GM12878 (cell line): ENCODE measurements around the gene MZT2B. TPM values are rescaled to one million over a fixed set of nuclear protein-coding genes. Genes with fewer than 3 reads are reported as not detected.
"Not testable (repeated sequence)": the region's sequence is repeated elsewhere in the genome, so short reads cannot be mapped to it uniquely, and the experiment has no call there.

Experiments
- ATAC-seq: fragments of 200-7000 bp; cut with Tn5 transposase; 3 replicates; pipeline ENCODE4 v1.9.1; 2020; ENCODE audit warnings: mild to moderate bottlenecking, moderate library complexity
- BruUV-seq: library from RNA; stranded (reverse); fragments of 400-500 nt; replicated peaks from 2 replicates; lab custom pipeline; 2021; lab: Mats Ljungman, UMichigan
- CTCF ChIA-PET: fragments of 300-600 bp; sonication (Branson Sonifier 250); formaldehyde crosslinking; extraction: SDS; loops from one replicate; lab custom pipeline; 2021; ENCODE audit warnings: inconsistent platforms; lab: Yijun Ruan, JAX
- POLR2A ChIA-PET: fragments of 350-600 bp; formaldehyde crosslinking; extraction: SDS; loops from one replicate; lab custom pipeline; 2021; ENCODE audit warnings: inconsistent platforms; lab: Charles Lee
- RAD21 ChIA-PET: fragments of 300-600 bp; sonication (Branson Sonifier 250); formaldehyde crosslinking; loops from one replicate; lab custom pipeline; 2023; ENCODE audit warnings: antibody characterized with exemption; ENCODE audit not compliant: unreplicated experiment; lab: Charles Lee
- SMC1A ChIA-PET: fragments of 300-600 bp; sonication (Branson Sonifier 250); formaldehyde crosslinking; loops from one replicate; lab custom pipeline; 2023; ENCODE audit not compliant: unreplicated experiment, uncharacterized antibody; lab: Charles Lee
- DNase-seq: peaks from one replicate; pipeline ENCODE4 v3.0.0-alpha.2; 2011; ENCODE audit warnings: low read depth, low spot score
- FAIRE-seq: peaks from 3 replicates; lab custom pipeline; 2011; peaks lifted over from hg19 to GRCh38; lab: Jason Lieb, UNC
- H2AFZ ChIP-seq: 2 replicates; pipeline ENCODE4 v1.6.0; 2011; ENCODE audit warnings: low read depth, low read length, control low read depth; ENCODE audit not compliant: control insufficient read depth
- H3K27ac ChIP-seq: 2 replicates; pipeline ENCODE4 v1.5.1; 2011; ENCODE audit warnings: control low read depth; ENCODE audit not compliant: control insufficient read depth, insufficient read depth
- H3K27me3 ChIP-seq, 2 experiments: replicated peaks in 1 of 2; 2 replicates each; pipeline versions ENCODE4 v1.6.0 to v1.6.1; 2011; ENCODE audit warnings: low read length in 1 of 2; ENCODE audit not compliant: control insufficient read depth in 2 of 2, insufficient read depth in 2 of 2
- H3K36me3 ChIP-seq, 2 experiments: 2 replicates each; pipeline ENCODE4 v1.5.1; 2011; ENCODE audit warnings: low read length in 1 of 2; ENCODE audit not compliant: control insufficient read depth in 2 of 2, insufficient read depth in 2 of 2
- H3K4me1 ChIP-seq: 2 replicates; pipeline ENCODE4 v1.6.1; 2011; ENCODE audit warnings: mild to moderate bottlenecking, low read length, moderate library complexity, mixed read lengths; ENCODE audit not compliant: control insufficient read depth, insufficient read depth
- H3K4me2 ChIP-seq: 2 replicates; pipeline ENCODE4 v1.6.0; 2011; ENCODE audit warnings: control low read depth; ENCODE audit not compliant: control insufficient read depth, insufficient read depth
- H3K4me3 ChIP-seq: fragments of 200-600 bp; sonication (generic); 2 replicates; pipeline ENCODE4 v1.5.1; 2016
- H3K79me2 ChIP-seq: 2 replicates; pipeline ENCODE4 v1.6.0; 2011; ENCODE audit warnings: low read length; ENCODE audit not compliant: control insufficient read depth, insufficient read depth
- H3K9ac ChIP-seq: 2 replicates; pipeline ENCODE4 v1.8.0; 2011; ENCODE audit warnings: low read length, control low read depth, mixed read lengths; ENCODE audit not compliant: control insufficient read depth, insufficient read depth
- H3K9me3 ChIP-seq: replicated peaks from 3 replicates; pipeline ENCODE4 v1.5.1; 2011; ENCODE audit warnings: mild to moderate bottlenecking, low read length; ENCODE audit not compliant: control insufficient read depth, insufficient read depth
- H4K20me1 ChIP-seq: 2 replicates; pipeline ENCODE4 v1.6.0; 2011; ENCODE audit not compliant: control insufficient read depth, insufficient read depth
- EP300 ChIP-seq, 2 experiments: fragments of 150-350 bp in 1 of 2; IDR thresholded peaks; 2 replicates each; pipeline ENCODE4 v1.6.1; 2011 to 2012; ENCODE audit warnings: low read depth in 2 of 2, low read length in 2 of 2, borderline replicate concordance in 1 of 2, improper control_type of control experiment in 1 of 2, inconsistent platforms in 1 of 2; ENCODE audit not compliant: control insufficient read depth in 1 of 2
- WGBS: methylation state at CpG from one replicate; pipeline ENCODE4 v1.1.6; 2016; ENCODE audit warnings: low lambda C conversion rate; ENCODE audit not compliant: insufficient replicate concordance, insufficient coverage; ENCODE audit errors: missing lambda C conversion rate; 5-methylcytosine and 5-hydroxymethylcytosine counted together
- in situ Hi-C: fragments of 300-500 bp; cut with MboI; formaldehyde crosslinking; loops from 9 replicates; pipeline ENCODE4 v1.14.3; 2018; ENCODE audit warnings: mixed read lengths
- intact Hi-C: fragments of 100-400 bp; cut with micrococcal nuclease; formaldehyde crosslinking; loops from one replicate; pipeline ENCODE4 v1.14.2; 2022; ENCODE audit not compliant: unreplicated experiment
- polyA plus RNA-seq, 11 experiments: library from polyadenylated mRNA; depleted of rRNA in 4 of 11; unstranded in 6 of 11; stranded (reverse) in 5 of 11; fragments of >200 nt; fragmentation: Nextera tagmentation in 4 of 11; fragmentation: Illumina TruSeq in 1 of 11; extraction: Ambion mirVana in 4 of 11; extraction: Trizol in 1 of 11; gene quantifications; 1 replicate in 1 of 11; 2 replicates in 10 of 11; pipeline versions ENCODE4 v1.2.1 to v1.2.3, GENCODE V29; 2011 to 2016; ENCODE audit warnings: inconsistent platforms in 2 of 11, missing spikeins in 2 of 11, low read depth in 1 of 11
- total RNA-seq, 4 experiments: library from RNA; depleted of rRNA in 3 of 4; stranded (reverse); fragments of >200 nt in 3 of 4; fragmentation: Illumina TruSeq in 1 of 4; extraction: Trizol in 1 of 4; gene quantifications; 2 replicates each; pipeline versions ENCODE4 v1.2.1 to v1.2.3, GENCODE V29; 2013 to 2021

Gene MZT2B
- total and polyA plus RNA-seq, 10 of the 15 experiments (the other 5 are each of a cell fraction or from before 2014, with no cell fraction given) = 6.3 to 399 (median 198) TPM

GRCh38 chr2:130165293-130166016 is 16.6 kb upstream of the MZT2B start:
- no peak for ATAC-seq
- intact Hi-C loops = no loop called here
- Histone ChIP-seq H3K79me2 (no peaks in the 10 kb centered on the region), H3K27me3 (no peaks in the 10 kb centered on the region), H3K9me3 (no peaks in the 10 kb centered on the region), H3K9ac (no peak overlapping the region), H3K36me3 (peaks cover 11 to 12% of the 10 kb centered on the region in 2 experiments), H3K4me2 (no peak overlapping the region)
- ChIA-PET SMC1A (no interaction called here), RAD21 (no interaction called here), POLR2A (no interaction called here)
- in situ Hi-C loops = no loop called here
- no peak for TF ChIP-seq EP300 (IDR thresholded peaks at IDR 0.05; ENCODE audit: borderline replicate concordance in 1 of 2, control insufficient read depth in 1 of 2, low read depth in 2 of 2, low read length in 2 of 2)
- TF ChIP-seq, all 136 proteins: peak for 0
- H3K4me3 ChIP-seq = no peak overlapping the region
- no peaks in the 10 kb centered on the region for H3K4me1 ChIP-seq
- DNase-seq (no peak), FAIRE-seq (no peak)
- CTCF ChIA-PET = no interaction called here
- no peak overlapping the region for H2AFZ ChIP-seq
- no peaks in the 10 kb centered on the region for H4K20me1 ChIP-seq
- 86% methylated on average over 8 of the region's 8 CpGs for WGBS
- no peak overlapping the region for H3K27ac ChIP-seq
- TSS peak; percentile 17 for BruUV-seq

- RAD21 ChIA-PET, intact Hi-C loops, in situ Hi-C loops, H3K4me3 ChIP-seq, CTCF ChIA-PET, H3K4me2 ChIP-seq, H2AFZ ChIP-seq, H3K4me1 ChIP-seq, H4K20me1 ChIP-seq, H3K79me2 ChIP-seq, FAIRE-seq, H3K9me3 ChIP-seq, H3K9ac ChIP-seq, H3K27me3 ChIP-seq, ATAC-seq, DNase-seq, BruUV-seq, SMC1A ChIA-PET, H3K27ac ChIP-seq, POLR2A ChIA-PET: not testable (repeated sequence)
- 74% methylated on average over 3 of the region's 3 CpGs for WGBS
- H3K36me3 ChIP-seq = peaks cover 11 to 16% of the 10 kb centered on the region in 2 experiments
Observed at GRCh38 chr2:130166611-130167010, 15.5 kb upstream of the MZT2B start.

- H3K9ac ChIP-seq, H4K20me1 ChIP-seq, H3K27me3 ChIP-seq, H3K4me2 ChIP-seq, BruUV-seq, DNase-seq, H3K4me3 ChIP-seq, ATAC-seq, H2AFZ ChIP-seq, intact Hi-C loops, H3K9me3 ChIP-seq, H3K27ac ChIP-seq, H3K79me2 ChIP-seq, H3K4me1 ChIP-seq, RAD21 ChIA-PET, in situ Hi-C loops: not testable (repeated sequence)
- SMC1A ChIA-PET = interaction anchor here (0.6 kb wide), 1 partner anchor 382 kb away, joined by 3 read pairs; no protein-coding TSS in a partner anchor
- POLR2A ChIA-PET = interaction anchor here (0.7 kb wide), 3 partner anchors 17 to 731 kb away, joined by 4 to 5 read pairs (median 5); no protein-coding TSS in a partner anchor
- WGBS = 70% methylated on average over 3 of the region's 3 CpGs
- peak; percentile 41 for FAIRE-seq
- CTCF ChIA-PET = interaction anchor here (1.2 kb wide), 1 partner anchor 163 kb away, joined by 3 read pairs; no protein-coding TSS in a partner anchor
- H3K36me3 ChIP-seq = peaks cover 14 to 16% of the 10 kb centered on the region in 2 experiments
Observed at GRCh38 chr2:130169163-130169562, 12.9 kb upstream of the MZT2B start.
